GM21360 (cell line): ENCODE measurements around the gene FGFR2.

Source experiments
- ATAC-seq: cut with Tn5 transposase; IDR thresholded peaks from one replicate; pipeline ENCODE4 v1.9.1; 2021; ENCODE audit warnings: mild to moderate bottlenecking, moderate library complexity; ENCODE audit not compliant: unreplicated experiment

FGFR2 gene

DNA sequence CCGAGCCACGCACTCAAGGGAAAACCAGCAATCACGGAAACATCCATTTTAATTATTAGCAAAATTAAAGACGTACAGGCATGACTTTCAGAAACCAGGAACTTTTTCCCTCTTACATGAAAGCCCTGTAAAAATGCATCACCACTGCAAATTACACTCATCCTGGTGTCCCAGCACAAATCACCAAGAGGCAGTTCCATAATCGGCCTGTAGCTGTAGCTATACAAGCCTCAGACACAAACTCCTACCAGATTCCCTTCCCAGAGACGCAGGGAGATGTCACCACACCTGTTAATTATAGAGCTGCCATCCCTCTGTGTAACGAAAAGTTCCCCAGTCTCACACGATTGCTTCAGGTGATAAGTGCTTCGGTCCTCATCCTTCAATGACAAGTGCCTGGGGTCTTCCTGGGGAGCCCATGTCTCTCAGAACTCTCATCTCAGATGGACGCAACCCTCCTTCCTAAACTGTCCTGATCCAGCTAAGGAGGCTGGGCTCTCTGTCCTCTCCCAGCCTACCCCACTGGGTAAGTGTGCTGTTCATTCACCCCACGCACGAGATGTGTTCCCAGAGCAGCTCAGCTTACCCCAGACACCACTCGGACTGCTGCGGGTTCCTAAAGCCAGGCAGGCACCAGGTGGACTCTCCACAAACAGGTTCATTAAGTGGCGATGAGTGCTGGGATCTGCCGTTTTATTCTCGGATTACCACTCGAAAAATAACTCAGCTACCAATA lies 5.9 kb downstream of the FGFR2 start:
- no peak for ATAC-seq

DNA sequence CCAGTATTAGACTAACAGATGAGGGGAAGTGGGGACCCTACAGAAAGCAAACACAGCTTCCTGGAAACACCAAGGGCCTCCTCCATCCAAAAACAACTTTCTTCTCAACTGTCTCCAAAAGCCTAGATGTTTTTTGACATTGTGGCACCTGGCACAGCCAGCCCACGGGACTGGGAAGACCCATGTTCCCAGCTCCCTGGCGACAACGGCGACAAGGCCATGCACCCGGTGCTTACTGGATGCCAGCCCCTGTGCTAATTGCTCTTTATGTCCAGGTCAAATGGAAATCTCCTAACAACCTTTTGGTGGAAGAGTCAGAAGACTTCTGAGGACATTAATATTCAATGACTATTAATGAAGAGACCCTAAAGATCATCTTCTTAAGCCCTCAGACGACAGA lies 7.1 kb downstream of the FGFR2 start:
- ATAC-seq: no peak

DNA sequence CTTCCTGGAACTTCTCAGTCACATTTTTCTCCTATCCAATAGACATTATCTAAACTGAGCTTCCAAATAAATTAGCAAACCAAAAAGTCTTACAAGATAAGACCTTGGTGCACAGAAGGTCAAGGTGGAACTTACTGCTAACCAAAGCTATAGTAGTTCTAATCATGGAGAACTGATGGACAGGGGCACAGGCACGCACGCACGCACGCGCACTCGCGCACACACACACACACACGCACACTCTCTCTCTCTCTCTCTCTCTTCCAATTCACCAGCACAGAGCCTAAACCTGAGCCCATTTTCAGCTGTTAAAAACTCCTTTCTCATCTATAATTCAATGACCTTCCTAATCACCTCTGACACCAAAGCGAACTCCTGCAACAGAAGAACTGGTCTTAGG lies 7.5 kb downstream of the FGFR2 start:
- no peak for ATAC-seq

DNA sequence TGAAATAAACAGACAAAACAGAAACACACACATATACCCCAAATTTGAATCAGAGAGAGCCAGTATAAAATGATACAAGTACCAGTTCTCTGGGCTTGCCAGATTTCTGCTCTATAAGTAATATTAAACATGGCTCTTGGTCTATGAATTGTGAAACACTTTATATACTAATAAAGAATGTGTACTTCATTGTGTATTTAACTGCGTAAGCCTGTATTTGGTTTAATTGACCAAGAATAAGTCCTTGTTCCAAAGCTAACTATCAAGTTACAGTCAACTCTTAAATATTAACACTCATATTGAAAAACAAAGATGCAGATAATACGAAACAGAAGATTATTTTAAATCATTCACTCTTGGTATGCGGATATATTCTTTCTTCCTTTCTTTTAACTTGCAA lies 8.7 kb downstream of the FGFR2 start:
- no peak for ATAC-seq

DNA sequence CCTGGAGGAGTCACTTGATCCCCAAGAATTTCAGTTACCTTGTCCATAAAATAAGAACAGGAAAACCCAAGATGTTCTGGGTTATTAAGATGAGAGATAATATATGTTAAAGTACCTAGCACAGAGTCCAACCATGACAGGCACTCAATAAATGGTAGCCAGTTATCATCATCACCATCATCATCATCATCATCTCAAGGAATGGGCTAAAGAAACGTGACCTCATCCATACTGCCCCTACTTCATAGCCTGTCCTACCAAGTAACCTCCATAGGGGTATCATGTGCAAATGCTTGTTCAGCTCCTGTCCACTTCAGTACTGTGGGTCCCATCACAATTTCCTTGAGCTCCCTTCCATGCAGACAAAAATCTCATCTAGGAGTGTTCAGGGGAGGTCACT lies 14.4 kb downstream of the FGFR2 start:
- no peak for ATAC-seq

DNA sequence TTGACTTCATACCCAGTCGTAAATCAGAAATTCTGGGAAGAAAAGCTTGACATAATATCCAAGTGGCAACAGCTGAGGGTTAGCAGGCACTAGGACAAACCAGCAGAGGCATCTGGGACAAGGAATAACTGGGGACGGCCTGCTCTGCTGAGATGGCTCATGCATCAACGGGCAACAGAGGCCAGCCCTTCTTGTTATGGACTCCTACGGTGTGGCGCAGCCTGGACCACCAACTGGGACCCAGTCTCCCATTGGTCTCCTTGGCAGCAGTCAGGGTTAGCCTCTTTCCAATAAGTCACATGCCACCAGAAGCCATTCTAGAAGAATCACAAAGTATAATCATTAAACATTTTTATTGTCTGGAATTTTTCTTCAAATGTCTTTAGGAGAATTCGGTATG lies 15.0 kb downstream of the FGFR2 start:
- ATAC-seq: no peak

DNA sequence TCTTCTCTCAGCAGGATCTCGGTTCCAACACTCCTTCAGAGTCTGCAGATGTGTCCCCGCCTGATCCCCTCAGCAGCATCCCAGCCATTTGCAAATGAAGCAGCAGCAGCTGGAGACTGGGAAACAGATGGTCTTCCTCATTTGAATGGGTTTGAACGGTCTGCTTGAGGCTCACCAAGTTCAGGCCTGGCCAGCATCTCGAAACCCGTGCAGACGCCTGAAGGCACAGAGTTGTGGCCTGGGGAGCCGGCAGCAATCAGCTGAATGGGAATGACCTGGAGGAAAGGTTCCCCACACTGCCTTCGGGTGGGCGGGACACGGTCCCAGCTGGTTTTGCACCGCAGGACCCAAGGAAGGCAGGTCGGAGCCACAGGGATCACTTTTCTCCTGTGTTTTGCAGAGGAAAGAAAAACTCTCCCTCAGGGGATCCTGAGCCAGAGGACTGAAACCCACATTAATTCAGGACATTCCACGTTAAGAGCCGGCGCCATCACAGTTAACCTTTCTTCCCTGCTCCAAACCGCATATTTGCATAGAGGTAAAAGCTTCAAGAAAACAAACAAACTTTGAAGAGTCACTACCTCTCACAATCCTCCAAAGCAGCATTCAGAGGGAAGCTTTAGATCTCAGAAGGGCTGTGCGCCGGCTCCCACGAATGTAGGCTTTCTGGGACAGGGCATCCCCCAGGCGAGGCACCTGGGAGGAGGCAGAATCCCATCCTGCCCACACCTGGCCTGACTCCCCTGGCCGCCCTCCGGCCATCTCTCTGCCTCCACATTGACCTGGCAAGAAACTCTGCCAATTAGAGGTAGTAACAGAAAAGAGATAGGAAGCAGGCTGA lies 17.7 kb downstream of the FGFR2 start:
- ATAC-seq: no peak

DNA sequence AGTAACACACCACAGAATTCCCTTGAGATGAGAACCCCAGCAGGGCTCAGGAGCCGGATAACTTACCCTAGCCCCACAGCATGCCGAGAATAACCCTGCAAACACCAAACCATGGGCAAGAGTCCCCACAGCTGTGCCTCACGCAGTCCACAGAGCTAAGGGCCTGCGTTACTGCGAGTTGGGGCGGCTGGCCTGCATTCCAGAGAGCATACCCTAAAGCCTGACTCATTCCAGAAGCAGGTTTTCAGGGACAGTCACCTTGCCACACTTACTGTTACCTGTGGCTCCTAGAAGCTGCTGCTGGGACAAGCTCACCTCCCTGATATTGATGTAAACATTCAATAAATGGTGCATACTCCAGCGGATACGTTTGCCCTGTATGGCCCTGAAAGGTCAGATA lies 18.6 kb downstream of the FGFR2 start:
- ATAC-seq: no peak

DNA sequence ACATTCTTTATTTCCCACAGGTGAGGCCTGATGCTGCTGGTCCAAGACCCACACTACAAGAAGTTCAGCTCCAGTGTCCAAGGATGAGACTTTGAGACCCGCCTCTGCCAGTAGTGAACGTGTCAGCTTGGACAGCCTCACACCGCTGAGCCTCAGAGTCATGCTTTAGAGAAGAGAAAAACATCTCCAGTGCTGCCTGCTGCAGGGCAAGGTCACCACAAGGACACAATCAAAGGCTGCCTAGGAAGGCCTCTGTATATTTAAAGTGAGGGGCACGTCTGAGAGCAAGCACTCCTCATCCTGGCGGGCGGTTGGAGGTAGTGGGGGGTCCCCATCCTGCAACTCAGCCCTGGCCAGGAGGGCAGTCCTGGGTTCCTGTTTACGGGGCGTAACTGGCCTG lies 19.3 kb downstream of the FGFR2 start:
- no peak for ATAC-seq

DNA sequence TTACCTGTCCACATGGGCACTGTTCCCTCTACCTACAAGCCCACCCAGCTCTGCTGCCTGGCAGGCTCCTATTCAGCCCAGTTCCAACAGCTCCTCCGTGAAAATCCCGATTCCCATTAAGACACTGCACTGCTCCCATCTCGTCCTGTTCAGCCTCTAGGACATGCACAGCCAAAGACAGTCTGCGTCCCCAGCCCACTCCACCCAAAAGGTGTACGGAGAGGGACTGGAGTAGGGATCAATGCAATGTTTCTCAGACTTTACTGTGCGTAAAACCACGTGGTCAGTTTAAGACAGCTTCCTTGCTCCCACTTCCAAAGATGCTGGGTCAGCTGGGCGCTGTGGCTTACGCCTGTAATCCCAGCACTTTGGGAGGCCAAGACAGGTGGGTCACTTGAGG lies 19.9 kb downstream of the FGFR2 start:
- ATAC-seq: no peak

DNA sequence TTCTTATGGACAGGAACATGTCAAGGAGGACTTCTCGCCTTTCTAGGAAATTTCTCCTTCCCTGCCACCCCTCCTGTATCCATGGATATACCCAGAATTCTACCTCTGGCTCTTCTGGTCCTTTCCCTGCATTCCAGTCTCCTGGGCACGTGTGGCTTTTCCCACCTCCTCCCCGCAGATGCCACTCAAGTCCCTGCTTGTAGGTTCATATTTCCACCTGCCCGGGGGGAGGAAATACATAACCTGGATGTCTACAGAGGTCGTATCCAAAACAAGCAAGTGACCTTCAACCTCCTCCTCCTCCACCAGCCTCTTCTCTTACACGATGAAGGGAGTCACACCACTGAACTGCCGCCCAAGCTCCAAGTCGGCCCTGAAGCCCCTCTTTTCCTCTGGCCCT lies 20.7 kb downstream of the FGFR2 start:
- no peak for ATAC-seq

DNA sequence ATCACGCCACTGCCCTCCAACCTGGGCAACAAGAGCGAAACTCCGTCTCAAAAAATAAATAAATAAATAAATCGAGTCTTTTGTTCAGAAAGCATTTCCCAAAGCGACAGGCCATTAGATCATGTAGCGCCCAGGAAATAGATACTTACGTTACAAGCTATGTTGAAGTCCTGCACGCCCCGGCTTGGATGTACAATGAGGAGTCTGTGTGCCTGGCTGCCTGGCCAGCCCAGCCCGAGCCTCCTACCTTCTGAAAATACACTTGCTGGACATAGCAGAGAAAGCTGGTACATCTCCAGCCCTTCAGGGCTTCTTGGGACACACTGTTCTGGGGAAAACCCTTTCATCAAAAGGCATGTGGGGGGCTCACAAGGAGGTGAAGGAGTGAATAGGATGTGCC lies 22.1 kb downstream of the FGFR2 start:
- ATAC-seq: no peak

DNA sequence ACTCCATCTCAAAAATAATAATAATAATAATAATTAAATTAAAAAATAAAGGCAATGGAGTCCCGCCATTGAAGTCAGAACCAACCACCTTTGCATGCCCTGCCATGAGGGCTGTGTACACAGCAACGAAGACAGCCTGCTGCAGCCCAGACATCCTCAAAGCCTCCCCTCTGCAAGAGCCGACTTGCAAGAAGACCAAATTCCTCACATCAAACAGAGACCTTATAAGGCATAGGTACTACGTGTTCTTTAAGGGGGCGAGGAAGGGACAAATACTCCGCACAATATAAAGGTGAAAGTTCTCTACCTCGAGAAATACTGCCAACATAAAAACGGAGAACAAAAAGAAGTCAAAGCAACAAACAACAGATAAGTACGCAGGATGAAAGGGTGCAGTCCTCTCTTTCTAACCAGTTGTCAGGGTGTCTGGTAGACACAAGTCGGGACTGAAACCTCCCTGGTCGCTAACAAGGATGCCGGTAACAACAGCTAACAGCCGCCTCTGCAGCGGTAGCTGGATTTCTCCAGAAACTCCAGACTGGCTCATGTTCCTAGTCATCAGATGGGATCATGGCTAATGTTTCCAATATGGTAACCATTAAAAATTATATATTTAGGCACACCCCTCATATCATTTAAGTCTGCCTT lies 23.6 kb downstream of the FGFR2 start:
- no peak for ATAC-seq

DNA sequence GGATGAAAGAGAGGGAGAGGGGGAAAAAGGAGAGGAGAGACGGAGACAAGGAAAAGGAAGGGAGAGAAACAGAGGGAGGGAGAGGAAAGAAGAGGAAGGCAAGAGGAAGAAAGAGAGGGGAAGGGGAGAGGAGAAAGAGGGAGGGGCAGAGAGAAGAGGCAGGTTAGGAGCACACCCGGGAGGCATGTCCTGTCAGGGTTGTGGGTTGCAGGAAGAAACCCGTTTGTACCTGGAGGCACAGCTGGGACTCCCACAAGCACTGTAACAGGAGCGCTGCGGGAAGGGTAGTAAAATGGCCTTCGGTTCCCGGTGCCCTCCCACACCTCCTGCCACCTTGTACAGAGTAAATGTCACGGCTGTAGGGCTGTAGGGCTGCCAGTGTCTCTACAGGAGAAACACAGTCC lies 24.7 kb downstream of the FGFR2 start:
- ATAC-seq: no peak

DNA sequence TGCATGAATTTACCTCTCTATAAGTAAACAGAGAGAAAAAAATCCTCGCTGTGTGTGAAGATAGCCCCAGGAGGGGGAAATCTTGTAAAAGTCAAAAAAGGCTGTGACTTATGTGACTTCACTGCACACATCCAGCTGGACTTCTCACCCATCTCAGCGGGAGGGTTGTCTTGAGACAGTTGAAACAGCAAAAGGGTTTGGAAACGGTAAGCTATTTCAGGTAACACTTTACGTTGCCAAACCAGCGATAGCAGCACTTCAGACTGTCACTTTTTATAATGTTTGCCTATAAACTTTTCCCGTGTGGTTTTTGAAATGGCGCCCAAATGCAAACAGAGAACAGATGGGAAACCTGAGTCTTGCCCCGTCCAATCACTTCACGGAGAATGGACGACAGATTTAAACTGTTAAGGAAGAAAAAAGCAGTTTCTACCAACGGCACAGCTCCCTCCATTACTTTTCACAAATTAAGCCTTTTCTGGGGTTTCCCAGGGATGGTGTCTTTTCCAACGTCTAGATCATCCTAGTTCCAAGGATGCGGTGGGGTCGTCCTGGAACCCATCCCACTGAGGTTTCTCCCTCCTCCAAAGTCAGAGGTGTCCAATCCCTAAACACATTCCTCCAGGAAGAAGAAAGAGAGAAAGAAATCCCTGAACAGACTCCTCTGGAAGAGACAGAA lies 25.2 kb downstream of the FGFR2 start:
- no peak for ATAC-seq

DNA sequence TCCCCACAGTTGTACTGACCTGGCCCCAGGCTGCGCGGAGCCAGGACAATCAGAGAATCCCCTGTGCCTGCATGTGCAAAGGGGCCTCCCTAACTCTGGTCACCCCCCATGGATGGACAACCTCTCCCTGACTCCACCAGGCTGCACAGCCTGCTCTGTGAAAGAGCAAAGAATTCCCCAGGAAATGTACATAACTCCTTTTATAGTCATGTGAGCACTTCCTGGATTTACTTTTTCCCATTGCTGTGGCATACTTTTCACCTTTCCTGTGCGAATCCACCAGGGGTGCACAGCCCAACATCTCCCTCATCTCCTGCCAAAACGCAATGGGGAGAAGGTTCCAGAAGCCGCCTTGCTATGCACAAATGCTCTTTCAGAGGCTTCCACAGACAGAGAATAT lies 27.9 kb downstream of the FGFR2 start:
- ATAC-seq: no peak

DNA sequence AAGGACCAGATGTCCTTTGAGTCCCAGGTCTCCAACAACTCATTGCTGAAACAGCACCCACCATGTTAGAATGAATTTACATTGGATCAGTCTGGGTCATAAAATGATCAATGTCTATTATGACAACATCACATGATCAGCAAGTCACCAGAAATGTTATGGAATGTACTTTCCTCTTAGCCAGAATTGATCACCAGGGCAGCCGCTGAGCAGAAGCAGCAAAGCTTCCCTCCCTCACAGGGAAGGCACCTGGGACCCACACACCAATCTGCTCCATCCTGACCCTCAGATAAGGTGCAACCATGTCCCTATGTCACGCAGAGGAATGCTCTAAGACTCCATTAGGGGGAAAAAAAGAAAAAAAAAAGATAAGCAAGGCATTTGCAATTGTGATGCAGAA lies 30.0 kb downstream of the FGFR2 start:
- ATAC-seq: no peak

DNA sequence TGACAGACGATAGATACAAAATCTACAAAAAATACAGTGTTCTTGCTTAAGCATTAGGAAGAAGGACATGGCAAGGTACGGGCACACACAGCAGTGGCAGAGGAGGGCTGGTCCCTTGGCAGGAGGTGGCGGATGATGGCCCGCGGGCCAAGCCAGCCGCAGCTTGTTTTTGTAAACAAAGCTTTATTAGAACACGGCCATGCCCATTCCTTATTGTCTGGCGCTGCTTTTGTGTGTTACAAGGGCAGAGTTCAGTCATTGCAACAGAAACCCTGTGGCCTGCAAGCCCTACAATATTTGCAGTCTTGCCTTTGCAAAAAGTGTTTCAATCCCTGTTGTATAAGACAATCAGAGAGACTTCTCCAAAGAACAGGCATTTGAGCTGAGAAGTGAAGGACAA lies 30.7 kb downstream of the FGFR2 start:
- ATAC-seq: no peak

DNA sequence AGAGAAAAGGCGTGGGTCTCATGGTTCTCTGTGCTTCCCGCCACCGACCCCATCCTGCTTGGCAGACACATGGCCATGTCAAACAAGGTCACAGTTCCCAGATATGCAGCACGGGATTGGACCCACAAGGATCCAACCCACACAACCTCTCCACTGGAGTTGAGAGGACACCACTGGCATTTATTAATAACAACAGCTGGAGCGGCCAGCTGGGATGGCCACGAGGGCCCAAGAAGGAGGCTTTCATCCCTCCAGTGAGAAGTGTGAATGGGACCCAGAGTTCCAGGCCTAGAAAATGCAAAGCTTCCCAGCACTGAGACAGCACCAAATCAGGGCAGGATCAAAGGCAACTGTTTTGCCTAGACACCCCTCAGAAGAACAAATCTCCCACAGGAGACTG lies 31.5 kb downstream of the FGFR2 start:
- no peak for ATAC-seq

DNA sequence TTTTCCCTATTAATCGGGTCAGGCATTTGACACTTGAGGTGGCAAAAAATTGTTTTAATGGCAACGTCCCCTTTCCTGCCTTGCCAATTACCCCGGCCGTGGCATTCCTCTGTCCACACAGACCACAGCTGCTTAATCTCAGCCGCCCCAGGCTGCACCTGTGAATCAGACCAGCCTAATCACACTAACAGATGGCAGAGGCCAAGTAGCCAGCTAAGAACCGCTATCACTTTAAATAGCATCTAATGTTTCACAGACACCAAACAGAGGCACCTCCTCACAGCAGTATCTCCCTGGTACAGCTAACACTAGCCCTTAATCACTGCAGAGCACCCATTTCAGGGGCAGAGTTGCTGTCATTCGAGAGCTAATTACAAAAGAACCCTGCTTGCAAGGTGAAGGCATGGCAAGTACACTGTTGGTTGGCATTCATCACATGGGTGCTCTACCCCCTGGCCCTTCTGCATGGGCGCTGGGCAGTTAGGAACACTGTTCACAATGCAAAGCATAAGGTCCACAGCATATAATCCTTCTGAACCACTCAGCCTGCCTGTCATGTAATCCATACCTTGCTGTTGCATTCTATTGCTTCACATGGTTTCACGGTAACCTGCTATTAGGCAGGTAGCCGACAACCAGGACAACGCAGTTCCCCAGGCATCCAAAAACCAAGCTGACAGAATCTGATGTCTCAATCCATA lies 38.8 kb downstream of the FGFR2 start:
- ATAC-seq: no peak

DNA sequence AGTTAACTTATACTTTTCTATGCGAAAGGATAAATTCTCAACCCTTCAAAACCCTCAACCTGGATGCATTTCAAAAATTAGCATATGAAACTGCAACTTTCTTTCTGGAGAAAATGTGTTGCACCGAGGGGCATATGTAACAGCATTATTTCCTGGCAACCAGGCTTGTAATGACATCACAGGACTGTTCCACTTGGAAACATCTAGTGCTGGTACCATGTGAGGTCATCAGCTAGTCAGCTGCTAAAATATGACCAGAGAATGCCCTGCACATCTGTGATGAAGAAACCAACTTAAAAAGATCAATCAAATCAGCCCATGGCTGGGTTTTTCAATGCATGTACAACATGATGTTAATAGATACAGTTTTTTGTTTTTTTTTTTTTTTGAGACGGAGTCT lies 40.0 kb downstream of the FGFR2 start:
- no peak for ATAC-seq
